HEK293T (cell line): ENCODE measurements around the gene EFCAB6.

ENCODE experiments used
- CTCF ChIA-PET: fragments of 350-600 bp; formaldehyde crosslinking; extraction: SDS; loops from one replicate; lab custom pipeline; 2021; ENCODE audit warnings: antibody characterized with exemption, inconsistent platforms; lab: Yijun Ruan, JAX
- POLR2A ChIA-PET: fragments of 350-600 bp; formaldehyde crosslinking; extraction: SDS; loops from one replicate; lab custom pipeline; 2020; ENCODE audit warnings: antibody characterized with exemption, inconsistent platforms; lab: Yijun Ruan, JAX
- DNase-seq: peaks from one replicate; pipeline ENCODE4 v3.0.0; 2012; ENCODE audit warnings: mixed read lengths; ENCODE audit errors: extremely low spot score
- ARNT ChIP-seq: fragments of 450-650 bp; IDR thresholded peaks from 2 replicates; pipeline ENCODE4 v1.6.1; 2017; ENCODE audit warnings: mild to moderate bottlenecking
- BHLHE40 ChIP-seq: fragments of 450-650 bp; IDR thresholded peaks from 2 replicates; pipeline ENCODE4 v1.6.1; 2016; ENCODE audit warnings: mild to moderate bottlenecking, moderate library complexity, borderline replicate concordance
- CTBP1 ChIP-seq: fragments of 450-650 bp; IDR thresholded peaks from 2 replicates; pipeline ENCODE4 v1.6.1; 2016; ENCODE audit warnings: borderline replicate concordance
- ELF4 ChIP-seq: fragments of 450-650 bp; IDR thresholded peaks from 2 replicates; pipeline ENCODE4 v1.6.1; 2017; ENCODE audit warnings: antibody characterized with exemption
- FOXA1 ChIP-seq: fragments of 450-650 bp; IDR thresholded peaks from 2 replicates; pipeline ENCODE4 v1.6.1; 2016; ENCODE audit warnings: mild to moderate bottlenecking
- FOXK2 ChIP-seq: fragments of 450-650 bp; IDR thresholded peaks from 2 replicates; pipeline ENCODE4 v1.6.1; 2016; ENCODE audit warnings: mild to moderate bottlenecking
- FOXM1 ChIP-seq: fragments of 450-650 bp; IDR thresholded peaks from 2 replicates; pipeline ENCODE4 v1.6.1; 2017; ENCODE audit warnings: mild to moderate bottlenecking, borderline replicate concordance
- HDGF ChIP-seq: fragments of 450-650 bp; IDR thresholded peaks from 2 replicates; pipeline ENCODE4 v1.6.1; 2017; ENCODE audit warnings: antibody characterized with exemption, borderline replicate concordance
- L3MBTL2 ChIP-seq: fragments of 450-650 bp; conservative IDR thresholded peaks from 2 replicates; pipeline ENCODE4 v1.6.1; 2016; ENCODE audit warnings: mild to moderate bottlenecking
- LEF1 ChIP-seq: fragments of 450-650 bp; IDR thresholded peaks from 2 replicates; pipeline ENCODE4 v1.6.1; 2017; ENCODE audit warnings: mild to moderate bottlenecking, borderline replicate concordance
- NFRKB ChIP-seq: fragments of 450-650 bp; IDR thresholded peaks from 2 replicates; pipeline ENCODE4 v1.6.1; 2016; ENCODE audit warnings: mild to moderate bottlenecking, moderate library complexity
- PKNOX1 ChIP-seq: fragments of 450-650 bp; IDR thresholded peaks from 2 replicates; pipeline ENCODE4 v1.6.1; 2016
- SP1 ChIP-seq: fragments of 450-650 bp; IDR thresholded peaks from 2 replicates; pipeline ENCODE4 v1.6.1; 2017
- SUZ12 ChIP-seq: fragments of 450-650 bp; IDR thresholded peaks from 2 replicates; pipeline ENCODE4 v1.6.1; 2016; ENCODE audit warnings: mild to moderate bottlenecking
- TARDBP ChIP-seq: fragments of 450-650 bp; IDR thresholded peaks from 2 replicates; pipeline ENCODE4 v1.6.1; 2016
- ZNF384 ChIP-seq: fragments of 450-650 bp; IDR thresholded peaks from 2 replicates; pipeline ENCODE4 v1.6.1; 2016

The EFCAB6 gene

GRCh38 chr22:43479962-43480361 is 332.1 kb downstream of the EFCAB6 start:
- TF ChIP-seq LEF1 (no peak), TARDBP (no peak), HDGF (no peak), NFRKB (no peak), FOXK2 (no peak), L3MBTL2 (no peak), PKNOX1 (no peak), FOXA1 (no peak), FOXM1 (no peak), ZNF384 (no peak), SUZ12 (no peak), BHLHE40 (no peak), ELF4 (no peak), CTBP1 (no peak), ARNT (no peak), SP1 (no peak)
- DNase-seq = no peak
- ChIA-PET POLR2A (no interaction called here), CTCF (interaction anchor here (0.7 kb wide), 1 partner anchor 1705 kb away, joined by 3 read pairs; no protein-coding TSS in a partner anchor)

GRCh38 chr22:43479301-43479950 is 332.7 kb downstream of the EFCAB6 start:
- TF ChIP-seq L3MBTL2 (no peak), BHLHE40 (no peak), ELF4 (no peak), CTBP1 (no peak), SUZ12 (no peak), ARNT (no peak), FOXM1 (no peak), ZNF384 (no peak)
- no peak for DNase-seq
- ChIA-PET POLR2A (no interaction called here), CTCF (no interaction called here)
